HG02840 (cell line): ENCODE measurements around the gene OTC.

ENCODE experiments used
- ATAC-seq: cut with Tn5 transposase; IDR thresholded peaks from one replicate; pipeline ENCODE4 v1.9.1; 2021; ENCODE audit warnings: mild to moderate bottlenecking, moderate library complexity, moderate number of reproducible peaks; ENCODE audit not compliant: unreplicated experiment, low FRiP score

Gene OTC

GRCh38 chrX:38356401-38356800, 4.0 kb downstream of the OTC start:
- no peak for ATAC-seq

GRCh38 chrX:38357747-38358673, 5.6 kb downstream of the OTC start:
- ATAC-seq, result no peak

- ATAC-seq, result no peak
Measured at GRCh38 chrX:38363046-38363445, 10.6 kb downstream of the OTC start.

- no peak for ATAC-seq
Measured at GRCh38 chrX:38365954-38366353, 13.6 kb downstream of the OTC start.

- ATAC-seq, result no peak
Measured at GRCh38 chrX:38368774-38369173, 16.4 kb downstream of the OTC start.

GRCh38 chrX:38371641-38372040, 19.2 kb downstream of the OTC start:
- ATAC-seq, result no peak

- no peak for ATAC-seq
Measured at GRCh38 chrX:38374431-38374830, 22.0 kb downstream of the OTC start.

GRCh38 chrX:38375891-38376290, 23.5 kb downstream of the OTC start:
- no peak for ATAC-seq

- no peak for ATAC-seq
Measured at GRCh38 chrX:38376747-38377146, 24.3 kb downstream of the OTC start.

- no peak for ATAC-seq
Measured at GRCh38 chrX:38379088-38379487, 26.7 kb downstream of the OTC start.

- ATAC-seq, result no peak
Measured at GRCh38 chrX:38382663-38383062, 30.3 kb downstream of the OTC start.

GRCh38 chrX:38400389-38400910, 48.0 kb downstream of the OTC start:
- ATAC-seq, result no peak

- no peak for ATAC-seq
Measured at GRCh38 chrX:38402118-38402517, 49.7 kb downstream of the OTC start.

- ATAC-seq, result no peak
Measured at GRCh38 chrX:38403834-38404233, 51.4 kb downstream of the OTC start.

- ATAC-seq, result no peak
Measured at GRCh38 chrX:38407126-38407525, 54.7 kb downstream of the OTC start.

- ATAC-seq, result no peak
Measured at GRCh38 chrX:38409289-38409688, 56.9 kb downstream of the OTC start.

GRCh38 chrX:38426785-38427184, 74.4 kb downstream of the OTC start:
- no peak for ATAC-seq

GRCh38 chrX:38431525-38431924, 79.1 kb downstream of the OTC start:
- no peak for ATAC-seq

GRCh38 chrX:38435130-38435529, 82.7 kb downstream of the OTC start:
- ATAC-seq, result no peak

- ATAC-seq, result no peak
Measured at GRCh38 chrX:38437093-38437492, 84.7 kb downstream of the OTC start.

GRCh38 chrX:38438321-38438720, 85.9 kb downstream of the OTC start:
- ATAC-seq, result no peak

- no peak for ATAC-seq
Measured at GRCh38 chrX:38452603-38453002, 100.2 kb downstream of the OTC start.
